HG02970 (cell line): Measurements from ENCODE around the gene VPS11.
"Not testable (repeated sequence)": the region's sequence is repeated elsewhere in the genome, so short reads cannot be mapped to it uniquely, and the experiment has no call there.

Source experiments
- ATAC-seq: cut with Tn5 transposase; IDR thresholded peaks from one replicate; pipeline ENCODE4 v1.9.1; 2021; ENCODE audit warnings: mild to moderate bottlenecking, moderate library complexity, moderate number of reproducible peaks; ENCODE audit not compliant: unreplicated experiment, low FRiP score

Gene VPS11

GRCh38 chr11:119034813-119035212, 32.8 kb upstream of the VPS11 start:
- ATAC-seq: no peak

GRCh38 chr11:119038884-119039283, 28.7 kb upstream of the VPS11 start:
- no peak for ATAC-seq

GRCh38 chr11:119039471-119039870, 28.1 kb upstream of the VPS11 start:
- not testable (repeated sequence) for ATAC-seq

GRCh38 chr11:119041821-119042514, 25.6 kb upstream of the VPS11 start:
- ATAC-seq: no peak

GRCh38 chr11:119042927-119043326, 24.7 kb upstream of the VPS11 start:
- ATAC-seq: no peak

GRCh38 chr11:119044708-119045107, 22.9 kb upstream of the VPS11 start:
- ATAC-seq: no peak

- no peak for ATAC-seq
Observed at GRCh38 chr11:119046489-119046888, 21.1 kb upstream of the VPS11 start.

GRCh38 chr11:119047205-119047604, 20.4 kb upstream of the VPS11 start:
- no peak for ATAC-seq

GRCh38 chr11:119048644-119049043, 19.0 kb upstream of the VPS11 start:
- ATAC-seq: no peak

GRCh38 chr11:119049081-119049480, 18.5 kb upstream of the VPS11 start:
- no peak for ATAC-seq

- ATAC-seq: no peak
Observed at GRCh38 chr11:119051440-119052162, 16.0 kb upstream of the VPS11 start.

GRCh38 chr11:119052163-119052814, 15.3 kb upstream of the VPS11 start:
- ATAC-seq: no peak

- ATAC-seq: no peak
Observed at GRCh38 chr11:119054418-119054817, 13.2 kb upstream of the VPS11 start.

- no peak for ATAC-seq
Observed at GRCh38 chr11:119055901-119056300, 11.7 kb upstream of the VPS11 start.

GRCh38 chr11:119056421-119056999, 11.1 kb upstream of the VPS11 start:
- ATAC-seq: peak; percentile 9

GRCh38 chr11:119057000-119057769, 10.4 kb upstream of the VPS11 start, which contains the start of gene HYOU1:
Gene HYOU1, minus strand, starts transcription at chr11:119057205. Its CDS starts 1,045 bp downstream, at chr11:119056160.
- ATAC-seq: peak; percentile 89

- not testable (repeated sequence) for ATAC-seq
Observed at GRCh38 chr11:119059128-119059527, 8.5 kb upstream of the VPS11 start.

GRCh38 chr11:119061256-119061655, 6.4 kb upstream of the VPS11 start:
- ATAC-seq: no peak

- ATAC-seq: no peak
Observed at GRCh38 chr11:119062779-119063178, 4.8 kb upstream of the VPS11 start.

GRCh38 chr11:119065369-119065768, 2.2 kb upstream of the VPS11 start:
- ATAC-seq: no peak
